Ovary (tissue), 9 donors: ENCODE data around the gene ABCF2. TPM values are rescaled to one million over a fixed set of nuclear protein-coding genes. Genes with fewer than 3 reads are reported as not detected.

ENCODE experiments used
- DNase-seq, 5 donors: peaks; one replicate each; pipeline ENCODE4 v3.0.0-alpha.2; 2019 to 2020
- H3K27ac ChIP-seq, 2 donors: fragments of 200-600 bp; one replicate each; pipeline versions ENCODE4 v1.5.1 to v1.8.0; 2019 to 2022
- H3K27me3 ChIP-seq: fragments of 200-600 bp; one replicate; pipeline ENCODE4 v1.8.0; 2022
- H3K36me3 ChIP-seq: fragments of 200-600 bp; sonication (generic); one replicate; pipeline ENCODE4 v1.5.1; 2019
- H3K4me1 ChIP-seq: one replicate; pipeline ENCODE4 v1.8.1; 2013; ENCODE audit warnings: mild to moderate bottlenecking, moderate library complexity; ENCODE audit not compliant: insufficient read depth
- H3K4me3 ChIP-seq: fragments of 200-600 bp; sonication (generic); one replicate; pipeline ENCODE4 v1.5.1; 2017
- H3K9me3 ChIP-seq, 2 donors: fragments of 200-600 bp in 1 of 2; sonication (generic) in 1 of 2; one replicate each; pipeline versions ENCODE4 v1.5.1 to v1.8.1; 2013 to 2019; ENCODE audit warnings: mild to moderate bottlenecking in 1 of 2, moderate library complexity in 1 of 2
- EP300 ChIP-seq: sonication (generic); formaldehyde crosslinking; IDR thresholded peaks from one replicate; pipeline ENCODE4 v1.6.1; 2017; ENCODE audit warnings: antibody characterized with exemption
- POLR2A ChIP-seq: fragments of 450-650 bp; IDR thresholded peaks from one replicate; pipeline ENCODE4 v1.6.1; 2017; ENCODE audit warnings: antibody characterized with exemption, mild to moderate bottlenecking, moderate library complexity
- WGBS, 3 donors: extraction: QIAGEN DNeasy Blood & Tissue Kit in 1 of 3; methylation state at CpG; one replicate each; pipeline versions ENCODE4 v1.1.5 to v1.1.7; 2013 to 2017; 5-methylcytosine and 5-hydroxymethylcytosine counted together
- intact Hi-C, 4 donors: fragments of 100-400 bp; cut with DNase I; formaldehyde crosslinking; loops; one replicate each; pipeline versions ENCODE4 v1.11.0 to v1.15.1; 2022 to 2023
- polyA plus RNA-seq, 2 donors: library from polyadenylated mRNA; stranded (reverse); fragments of 200-250 nt in 1 of 2; fragments of 350-450 nt in 1 of 2; fragmentation: Illumina TruSeq in 1 of 2; extraction: RNeasy Lipid Tissue Mini Kit (QIAGEN cat#74804) in 1 of 2; gene quantifications; one replicate each; pipeline ENCODE4 v1.2.3, GENCODE V29; 2013 to 2014
- total RNA-seq, 7 donors: library from RNA; depleted of rRNA in 2 of 7; stranded (reverse); fragments of >200 nt in 2 of 7; fragmentation: NEBNext Ultra II Directional in 3 of 7; extraction: Animal tissue kit (Norgen Biotek cat#: 25700) in 3 of 7; gene quantifications; one replicate each; pipeline versions ENCODE4 v1.1.0 to v1.2.4, GENCODE V29; 2016 to 2023
- TF ChIP-seq, protein P1 (sequence below), 3 donors: fragments of 450-650 bp in 2 of 3; fragments of 200-600 bp in 1 of 3; IDR thresholded peaks; one replicate each; pipeline versions ENCODE4 v1.5.1 to v1.8.0; 2016 to 2022; ENCODE audit warnings: antibody characterized with exemption in 3 of 3, mild to moderate bottlenecking in 1 of 3
- donor health status: DM: no; HTN: no; CAD: no; lungs with moderate emphysema.
- donor health status: DM: no; HTN: no; CAD: no.
- donor health status: Bipolar disorder and iron deficiency.
- donor health status: DM: yes; HTN: yes; CAD: no.
- donor health status: DM: no; HTN: no; CAD: no.
- donor health status: DM: yes; HTN: yes; CAD: no.

ABCF2 gene
- total and polyA plus RNA-seq, 9 donors, result 13.6 to 40.3 (median 27.6) TPM

DNA sequence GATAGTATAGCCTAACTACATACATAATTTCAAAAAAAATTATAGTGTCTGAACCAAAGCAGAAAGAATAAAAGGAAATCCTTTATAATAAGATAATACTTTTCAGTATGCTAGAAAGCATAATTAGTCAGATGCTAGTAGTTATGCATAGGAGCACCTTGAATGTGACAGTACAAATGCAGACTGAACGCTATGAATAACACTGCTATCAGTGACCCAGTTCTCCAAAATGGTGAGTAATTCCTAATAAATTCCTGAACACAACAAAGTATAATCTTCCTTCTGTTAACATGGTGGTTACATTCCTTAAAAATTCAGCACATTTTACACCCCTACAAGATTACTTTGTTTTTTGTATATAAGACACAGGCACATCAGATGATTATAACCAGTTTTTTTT is 4.1 kb upstream of the ABCF2 start:
- DNase-seq, result no peak
- no peaks in the 10 kb centered on the region for H3K27me3 ChIP-seq
- no peak overlapping the region for H3K27ac ChIP-seq
- no peak overlapping the region for H3K4me3 ChIP-seq
- H3K36me3 ChIP-seq, result no peaks in the 10 kb centered on the region
- no peaks in the 10 kb centered on the region for H3K9me3 ChIP-seq
- intact Hi-C loops, result no loop called here
- H3K4me1 ChIP-seq, result peaks cover 9% of the 10 kb centered on the region
- TF ChIP-seq, protein P1, sequence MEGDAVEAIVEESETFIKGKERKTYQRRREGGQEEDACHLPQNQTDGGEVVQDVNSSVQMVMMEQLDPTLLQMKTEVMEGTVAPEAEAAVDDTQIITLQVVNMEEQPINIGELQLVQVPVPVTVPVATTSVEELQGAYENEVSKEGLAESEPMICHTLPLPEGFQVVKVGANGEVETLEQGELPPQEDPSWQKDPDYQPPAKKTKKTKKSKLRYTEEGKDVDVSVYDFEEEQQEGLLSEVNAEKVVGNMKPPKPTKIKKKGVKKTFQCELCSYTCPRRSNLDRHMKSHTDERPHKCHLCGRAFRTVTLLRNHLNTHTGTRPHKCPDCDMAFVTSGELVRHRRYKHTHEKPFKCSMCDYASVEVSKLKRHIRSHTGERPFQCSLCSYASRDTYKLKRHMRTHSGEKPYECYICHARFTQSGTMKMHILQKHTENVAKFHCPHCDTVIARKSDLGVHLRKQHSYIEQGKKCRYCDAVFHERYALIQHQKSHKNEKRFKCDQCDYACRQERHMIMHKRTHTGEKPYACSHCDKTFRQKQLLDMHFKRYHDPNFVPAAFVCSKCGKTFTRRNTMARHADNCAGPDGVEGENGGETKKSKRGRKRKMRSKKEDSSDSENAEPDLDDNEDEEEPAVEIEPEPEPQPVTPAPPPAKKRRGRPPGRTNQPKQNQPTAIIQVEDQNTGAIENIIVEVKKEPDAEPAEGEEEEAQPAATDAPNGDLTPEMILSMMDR (IDR thresholded peaks at IDR 0.05), result no peak
- TF ChIP-seq EP300, result no peak
- TF ChIP-seq POLR2A, result no peak
- WGBS, 3 donors, result 18 to 53% (median 19%) methylated on average over 1 of the region's 1 CpG

DNA sequence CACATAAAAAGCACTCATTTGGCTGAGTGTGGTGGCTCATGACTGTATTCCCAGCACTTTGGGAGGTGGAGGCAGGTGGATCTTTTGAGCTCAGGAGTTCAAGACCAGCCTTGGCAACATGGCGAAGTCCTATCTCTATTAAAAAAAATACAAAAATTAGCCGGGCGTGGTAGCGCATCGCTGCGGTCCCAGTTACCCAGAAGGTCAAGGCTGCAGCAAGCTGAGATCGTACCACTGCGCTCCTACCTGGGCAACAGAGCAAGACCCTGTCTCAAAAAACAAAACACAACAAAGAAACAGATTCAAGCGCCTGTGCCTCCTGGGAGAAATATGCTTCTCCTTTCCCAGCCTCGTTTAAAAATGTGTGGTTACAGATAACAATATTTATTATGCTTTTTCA is 2.2 kb upstream of the ABCF2 start:
- intact Hi-C loops, result no loop called here
- DNase-seq, result no peak
- Histone ChIP-seq H3K4me3 (no peak overlapping the region), H3K27me3 (no peaks in the 10 kb centered on the region), H3K9me3 (no peaks in the 10 kb centered on the region), H3K27ac (no peak overlapping the region), H3K36me3 (no peaks in the 10 kb centered on the region), H3K4me1 (peaks cover 12% of the 10 kb centered on the region)
- 76 to 81% (median 79%) methylated on average over 10 of the region's 10 CpGs for WGBS, 3 donors
- TF ChIP-seq POLR2A, result no peak
- TF ChIP-seq, protein P1 (IDR thresholded peaks at IDR 0.05), result no peak
- no peak for TF ChIP-seq EP300

DNA sequence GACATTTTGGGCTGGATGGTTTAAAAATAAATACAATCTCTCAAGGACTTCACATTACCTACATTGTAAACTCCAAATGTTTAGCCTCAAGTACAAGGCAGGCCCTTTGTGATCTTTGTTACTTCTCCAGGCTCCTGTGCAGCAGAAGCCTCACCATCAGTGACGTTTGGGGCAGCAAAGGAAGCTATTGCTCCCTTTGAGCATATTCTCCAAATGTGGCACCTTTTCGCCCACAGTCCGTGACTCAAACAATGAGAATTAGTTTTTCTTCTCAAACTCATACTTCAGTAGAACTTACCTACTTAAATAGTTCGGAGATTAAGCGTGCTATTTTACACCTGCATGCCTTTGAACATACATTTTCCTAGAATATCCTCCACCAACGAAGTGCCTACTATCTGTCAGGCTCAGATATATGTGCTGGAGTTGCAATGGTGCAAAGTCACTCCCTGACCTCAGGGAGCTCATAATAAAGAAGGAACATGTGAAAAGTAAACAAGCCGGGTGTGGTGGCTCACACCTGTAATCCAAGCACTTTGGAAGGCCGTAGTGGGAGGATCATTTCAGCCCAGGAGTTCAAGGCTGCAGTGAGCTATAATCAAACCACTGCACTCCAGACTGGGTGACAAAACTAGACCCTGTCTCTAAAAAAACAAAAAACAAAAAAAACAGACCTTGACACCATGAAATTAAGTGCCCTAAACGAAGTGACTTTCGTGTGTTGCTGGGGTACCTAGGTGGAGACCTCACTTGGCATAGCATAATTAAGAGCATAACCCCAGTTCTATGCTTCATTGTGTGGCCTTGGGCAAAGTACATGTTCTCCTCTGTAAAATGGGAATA is 1.2 kb upstream of the ABCF2 start:
- no peak for DNase-seq
- Histone ChIP-seq H3K27me3 (no peaks in the 10 kb centered on the region), H3K4me3 (peak overlapping the region; percentile 71), H3K9me3 (no peaks in the 10 kb centered on the region), H3K36me3 (no peaks in the 10 kb centered on the region), H3K4me1 (peaks cover 7% of the 10 kb centered on the region), H3K27ac (peak overlapping the region in 1 of 2 donors; percentile 69)
- intact Hi-C loops, result no loop called here
- TF ChIP-seq POLR2A (no peak), EP300 (no peak)
- TF ChIP-seq, protein P1 (IDR thresholded peaks at IDR 0.05), result no peak
- 54 to 67% (median 62%) methylated on average over 10 of the region's 10 CpGs for WGBS, 3 donors

DNA sequence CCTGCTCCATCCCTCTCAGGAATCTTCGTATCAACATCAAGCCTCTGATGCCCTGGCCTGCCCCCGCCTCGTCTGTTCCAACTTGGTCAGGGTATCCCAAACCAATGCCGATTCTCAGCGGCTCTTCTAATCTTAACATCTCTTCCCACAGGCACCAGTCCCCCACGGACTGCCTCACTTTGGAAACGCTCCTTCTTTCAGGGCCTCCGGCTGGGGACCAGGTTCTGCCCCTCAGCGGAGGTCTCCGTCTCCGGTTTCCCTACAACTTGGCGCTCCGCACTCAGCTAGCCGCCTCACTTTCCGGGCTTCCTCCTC is 488 bp downstream of the ABCF2 start:
- intact Hi-C loops, result no loop called here
- H3K4me3 ChIP-seq, result peak overlapping the region; percentile 71
- TF ChIP-seq, protein P1 (IDR thresholded peaks at IDR 0.05), result no peak
- TF ChIP-seq POLR2A (no peak), EP300 (no peak)
- H3K36me3 ChIP-seq, result no peaks in the 10 kb centered on the region
- no peaks in the 10 kb centered on the region for H3K27me3 ChIP-seq
- H3K9me3 ChIP-seq, result no peaks in the 10 kb centered on the region
- WGBS, 3 donors, result 1% methylated on average over 15 of the region's 15 CpGs
- DNase-seq, result no peak
- peak overlapping the region in 1 of 2 donors; percentile 23 for H3K27ac ChIP-seq
- H3K4me1 ChIP-seq, result peaks cover 5% of the 10 kb centered on the region
